ENCODE results near the gene ALOX12.

GRCh38 chr17:6947745-6948144, 48.1 kb upstream of the ALOX12 start:
- no peak for TF ChIP-seq CTCF (IDR thresholded peaks at IDR 0.05)
- TF ChIP-seq POLR2A (IDR thresholded peaks at IDR 0.05): no peak
